Thoracic aorta (tissue), 2 donors: ENCODE measurements around the gene DSCAM. TPM values are rescaled to one million over a fixed set of nuclear protein-coding genes. Genes with fewer than 3 reads are reported as not detected.

Experiments
- ATAC-seq: fragments of 150-250 bp; one replicate; pipeline ENCODE4 v1.8.0; 2017; ENCODE audit warnings: low read depth; ENCODE audit not compliant: insufficient number of reproducible peaks, low FRiP score
- DNase-seq: peaks from one replicate; pipeline ENCODE4 v3.0.0-alpha.2; 2020; ENCODE audit warnings: low spot score
- H3K27ac ChIP-seq, 2 donors: fragments of 200-600 bp; sonication (generic); 1 replicate in 1 of 2; 2 replicates in 1 of 2; pipeline ENCODE4 v1.5.1; 2016; ENCODE audit warnings: mild to moderate bottlenecking in 2 of 2, moderate library complexity in 2 of 2
- H3K27me3 ChIP-seq: fragments of 200-600 bp; sonication (generic); replicated peaks from 2 replicates; pipeline ENCODE4 v1.6.0; 2016; ENCODE audit warnings: mild to moderate bottlenecking; ENCODE audit not compliant: insufficient read depth
- H3K36me3 ChIP-seq: fragments of 200-600 bp; sonication (generic); one replicate; pipeline ENCODE4 v1.5.1; 2016
- H3K4me1 ChIP-seq, 2 donors: fragments of 200-600 bp; sonication (generic); 1 replicate in 1 of 2; 2 replicates in 1 of 2; pipeline versions ENCODE4 v1.5.1 to v1.6.0; 2016; ENCODE audit warnings: low read depth in 2 of 2, mild to moderate bottlenecking in 1 of 2; ENCODE audit not compliant: control insufficient read depth in 1 of 2
- H3K4me3 ChIP-seq: fragments of 200-600 bp; sonication (generic); 2 replicates; pipeline ENCODE4 v1.5.1; 2016; ENCODE audit warnings: mild to moderate bottlenecking
- H3K9me3 ChIP-seq: fragments of 200-600 bp; sonication (generic); 2 replicates; pipeline ENCODE4 v1.5.1; 2016
- total RNA-seq, 2 donors: library from RNA; depleted of rRNA; stranded (reverse); fragments of >200 nt; gene quantifications; one replicate each; pipeline versions ENCODE4 v1.1.0 to v1.2.3, GENCODE V29; 2016
- TF ChIP-seq, protein P1 (sequence below): fragments of 200-600 bp; sonication (generic); IDR thresholded peaks from one replicate; pipeline ENCODE4 v1.5.1; 2019; ENCODE audit warnings: antibody characterized with exemption

DSCAM gene
- total RNA-seq, 2 donors from 2014 or later: not detected

DNA sequence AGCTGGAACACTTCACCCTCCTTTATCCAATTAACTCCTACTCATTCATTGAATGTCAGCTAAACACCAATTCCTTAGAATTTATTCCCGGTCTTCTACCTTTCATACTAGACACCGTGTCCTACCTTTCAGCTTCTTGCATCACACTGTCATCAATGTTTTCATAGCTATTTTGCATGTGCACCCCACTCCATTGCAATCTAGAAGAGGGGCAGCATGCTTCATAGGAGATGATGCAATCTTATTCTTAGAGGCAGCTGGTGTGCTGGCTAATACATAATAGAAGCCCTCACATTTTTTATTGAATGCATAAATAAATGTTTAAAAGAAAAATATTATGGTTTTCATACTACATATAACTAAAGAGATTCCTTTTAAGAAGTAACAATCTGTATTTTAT is 123.6 kb downstream of the DSCAM start:
- DNase-seq: no peak
- no peak overlapping the region for H3K27ac ChIP-seq
- no peaks in the 10 kb centered on the region for H3K9me3 ChIP-seq
- no peaks in the 10 kb centered on the region for H3K27me3 ChIP-seq
- no peaks in the 10 kb centered on the region for H3K4me1 ChIP-seq
- TF ChIP-seq, protein P1, sequence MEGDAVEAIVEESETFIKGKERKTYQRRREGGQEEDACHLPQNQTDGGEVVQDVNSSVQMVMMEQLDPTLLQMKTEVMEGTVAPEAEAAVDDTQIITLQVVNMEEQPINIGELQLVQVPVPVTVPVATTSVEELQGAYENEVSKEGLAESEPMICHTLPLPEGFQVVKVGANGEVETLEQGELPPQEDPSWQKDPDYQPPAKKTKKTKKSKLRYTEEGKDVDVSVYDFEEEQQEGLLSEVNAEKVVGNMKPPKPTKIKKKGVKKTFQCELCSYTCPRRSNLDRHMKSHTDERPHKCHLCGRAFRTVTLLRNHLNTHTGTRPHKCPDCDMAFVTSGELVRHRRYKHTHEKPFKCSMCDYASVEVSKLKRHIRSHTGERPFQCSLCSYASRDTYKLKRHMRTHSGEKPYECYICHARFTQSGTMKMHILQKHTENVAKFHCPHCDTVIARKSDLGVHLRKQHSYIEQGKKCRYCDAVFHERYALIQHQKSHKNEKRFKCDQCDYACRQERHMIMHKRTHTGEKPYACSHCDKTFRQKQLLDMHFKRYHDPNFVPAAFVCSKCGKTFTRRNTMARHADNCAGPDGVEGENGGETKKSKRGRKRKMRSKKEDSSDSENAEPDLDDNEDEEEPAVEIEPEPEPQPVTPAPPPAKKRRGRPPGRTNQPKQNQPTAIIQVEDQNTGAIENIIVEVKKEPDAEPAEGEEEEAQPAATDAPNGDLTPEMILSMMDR: no peak
- no peaks in the 10 kb centered on the region for H3K36me3 ChIP-seq
- no peak overlapping the region for H3K4me3 ChIP-seq
- ATAC-seq: no peak

GRCh38 chr21:40719615-40720014 is 127.3 kb downstream of the DSCAM start:
- Histone ChIP-seq H3K9me3 (no peaks in the 10 kb centered on the region), H3K4me1 (no peaks in the 10 kb centered on the region), H3K27me3 (no peaks in the 10 kb centered on the region), H3K36me3 (no peaks in the 10 kb centered on the region), H3K27ac (no peak overlapping the region), H3K4me3 (no peak overlapping the region)
- ATAC-seq (no peak), DNase-seq (no peak)
- TF ChIP-seq, protein P1: no peak

DNA sequence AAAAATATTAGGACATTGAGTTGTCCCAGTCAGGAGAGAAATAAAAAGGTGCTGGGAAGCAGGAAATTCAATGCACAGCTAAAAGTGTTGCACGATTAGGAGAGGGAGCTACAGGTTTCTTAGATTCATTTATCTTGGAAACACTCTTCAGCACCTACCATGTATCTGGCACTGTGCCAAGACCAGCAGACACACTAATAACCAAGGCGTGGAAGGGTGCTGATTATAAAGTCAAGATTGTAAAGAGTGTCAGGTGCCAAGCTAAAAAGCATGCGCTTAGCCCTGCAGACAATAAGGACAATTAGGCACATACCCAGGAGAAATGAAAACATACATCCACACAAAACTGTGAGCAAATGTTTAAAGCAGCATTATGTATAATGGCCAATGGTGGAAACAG is 129.9 kb downstream of the DSCAM start:
- no peaks in the 10 kb centered on the region for H3K36me3 ChIP-seq
- no peak for ATAC-seq
- TF ChIP-seq, protein P1: no peak
- H3K4me1 ChIP-seq: no peaks in the 10 kb centered on the region
- H3K27ac ChIP-seq: no peak overlapping the region
- no peaks in the 10 kb centered on the region for H3K27me3 ChIP-seq
- DNase-seq: no peak
- H3K4me3 ChIP-seq: no peak overlapping the region
- H3K9me3 ChIP-seq: no peaks in the 10 kb centered on the region

DNA sequence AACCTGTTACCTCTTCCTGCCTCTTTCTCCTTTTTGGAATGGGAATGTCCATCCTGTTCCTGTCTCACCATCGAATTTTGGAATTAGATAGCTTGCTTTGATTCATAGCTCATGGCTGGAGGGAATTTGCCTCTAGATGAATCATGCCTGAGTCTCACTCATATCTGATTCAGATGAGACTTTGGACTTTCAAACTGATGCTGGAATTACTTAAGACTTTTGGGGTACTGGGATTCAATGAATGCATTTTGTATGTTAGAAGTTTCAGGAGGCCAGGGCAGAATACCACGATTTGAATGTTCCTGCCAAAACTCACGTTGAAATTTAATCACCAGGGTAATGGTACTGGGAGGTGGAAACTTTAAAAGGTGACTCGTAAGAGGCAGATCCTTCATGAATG is 132.4 kb downstream of the DSCAM start:
- ATAC-seq (no peak), DNase-seq (no peak)
- no peaks in the 10 kb centered on the region for H3K9me3 ChIP-seq
- H3K4me1 ChIP-seq: no peaks in the 10 kb centered on the region
- no peaks in the 10 kb centered on the region for H3K36me3 ChIP-seq
- H3K27ac ChIP-seq: no peak overlapping the region
- H3K27me3 ChIP-seq: no peaks in the 10 kb centered on the region
- TF ChIP-seq, protein P1: no peak
- H3K4me3 ChIP-seq: no peak overlapping the region

GRCh38 chr21:40707656-40708244 is 139.2 kb downstream of the DSCAM start:
- Histone ChIP-seq H3K27me3 (no peaks in the 10 kb centered on the region), H3K4me3 (no peak overlapping the region), H3K4me1 (no peaks in the 10 kb centered on the region), H3K9me3 (no peaks in the 10 kb centered on the region), H3K27ac (no peak overlapping the region), H3K36me3 (no peaks in the 10 kb centered on the region)
- DNase-seq (no peak), ATAC-seq (no peak)
- TF ChIP-seq, protein P1: no peak
